HepG2 (cell line): ENCODE data around the gene CCDC192. TPM values are rescaled to one million over a fixed set of nuclear protein-coding genes. Genes with fewer than 3 reads are reported as not detected.

Experiments used
- ARID4A ChIP-seq: sonication (generic); formaldehyde crosslinking; IDR thresholded peaks from 2 replicates; pipeline ENCODE4 v1.5.0; 2020; ENCODE audit warnings: mild to moderate bottlenecking, missing genetic modification reagents, borderline replicate concordance
- ARNTL ChIP-seq: sonication (generic); formaldehyde crosslinking; IDR thresholded peaks from 2 replicates; pipeline ENCODE4 v1.4.0; 2020; ENCODE audit warnings: mild to moderate bottlenecking, missing genetic modification reagents
- ATRX ChIP-seq: sonication (generic); formaldehyde crosslinking; IDR thresholded peaks from 2 replicates; pipeline ENCODE4 v1.4.0; 2020; ENCODE audit warnings: missing genetic modification reagents, borderline replicate concordance
- CEBPG ChIP-seq: IDR thresholded peaks from 2 replicates; pipeline ENCODE4 v1.6.1; 2016
- DR1 ChIP-seq: sonication (generic); formaldehyde crosslinking; IDR thresholded peaks from 2 replicates; pipeline ENCODE4 v1.8.0; 2021; ENCODE audit warnings: mild to moderate bottlenecking, missing genetic modification reagents, inconsistent platforms
- FUBP1 ChIP-seq: sonication (generic); formaldehyde crosslinking; IDR thresholded peaks from 2 replicates; pipeline ENCODE4 v1.5.1; 2020; ENCODE audit warnings: missing genetic modification reagents, mild to moderate bottlenecking, borderline replicate concordance
- GTF3A ChIP-seq: sonication (generic); formaldehyde crosslinking; conservative IDR thresholded peaks from 2 replicates; pipeline ENCODE4 v1.4.0; 2020; ENCODE audit warnings: mild to moderate bottlenecking, missing genetic modification reagents
- HINFP ChIP-seq: sonication (generic); formaldehyde crosslinking; IDR thresholded peaks from 2 replicates; pipeline ENCODE4 v1.4.0; 2020; ENCODE audit warnings: low read depth, mild to moderate bottlenecking, missing genetic modification reagents
- ISL2 ChIP-seq: sonication (generic); formaldehyde crosslinking; IDR thresholded peaks from 2 replicates; pipeline ENCODE4 v1.5.0; 2020; ENCODE audit warnings: missing genetic modification reagents
- MTF1 ChIP-seq: sonication (generic); formaldehyde crosslinking; IDR thresholded peaks from 2 replicates; pipeline ENCODE4 v1.5.0; 2020; ENCODE audit warnings: missing genetic modification reagents
- PCBP2 ChIP-seq: fragments of 200-400 bp; formaldehyde crosslinking; optimal IDR thresholded peaks from 2 replicates; pipeline ENCODE3; 2018; ENCODE audit warnings: low read length, low read depth; ENCODE audit not compliant: poor library complexity, severe bottlenecking
- TEAD2 ChIP-seq: sonication (generic); formaldehyde crosslinking; IDR thresholded peaks from 2 replicates; pipeline ENCODE4 v1.9.0; 2021; ENCODE audit warnings: missing genetic modification reagents
- TERF1 ChIP-seq: sonication (generic); formaldehyde crosslinking; IDR thresholded peaks from 2 replicates; pipeline ENCODE4 v1.8.0; 2022; ENCODE audit warnings: mild to moderate bottlenecking, missing genetic modification reagents, moderate library complexity
- ZC3H4 ChIP-seq: sonication (generic); formaldehyde crosslinking; IDR thresholded peaks from 2 replicates; pipeline ENCODE4 v1.4.0; 2020; ENCODE audit warnings: missing genetic modification reagents, borderline replicate concordance
- ZNF329 ChIP-seq: sonication (generic); formaldehyde crosslinking; IDR thresholded peaks from 2 replicates; pipeline ENCODE4 v1.9.0; 2021; ENCODE audit warnings: low read depth, mild to moderate bottlenecking, missing genetic modification reagents
- ZNF337 ChIP-seq: sonication (generic); formaldehyde crosslinking; IDR thresholded peaks from 2 replicates; pipeline ENCODE4 v1.5.1; 2020; ENCODE audit warnings: missing genetic modification reagents, low read depth, mild to moderate bottlenecking, borderline replicate concordance
- ZNF501 ChIP-seq: sonication (generic); formaldehyde crosslinking; IDR thresholded peaks from 2 replicates; pipeline ENCODE4 v1.5.1; 2020; ENCODE audit warnings: mild to moderate bottlenecking, moderate library complexity, missing genetic modification reagents
- ZNF674 ChIP-seq: sonication (generic); formaldehyde crosslinking; IDR thresholded peaks from 2 replicates; pipeline ENCODE4 v1.5.0; 2020; ENCODE audit warnings: low read depth, mild to moderate bottlenecking, missing genetic modification reagents
- ZNF710 ChIP-seq: sonication (generic); formaldehyde crosslinking; IDR thresholded peaks from 2 replicates; pipeline ENCODE4 v1.5.0; 2020; ENCODE audit warnings: mild to moderate bottlenecking, missing genetic modification reagents, borderline replicate concordance
- ZSCAN22 ChIP-seq: sonication (generic); formaldehyde crosslinking; IDR thresholded peaks from 2 replicates; pipeline ENCODE4 v1.4.0; 2020; ENCODE audit warnings: mild to moderate bottlenecking, missing genetic modification reagents
- polyA plus RNA-seq, 8 experiments: library from polyadenylated mRNA; depleted of rRNA in 3 of 8; stranded (reverse) in 7 of 8; unstranded in 1 of 8; fragments of >200 nt; fragmentation: Illumina TruSeq in 4 of 8; extraction: Trizol in 4 of 8; gene quantifications; 2 replicates each; pipeline versions ENCODE4 v1.2.1 to v1.2.3, GENCODE V29; 2011 to 2016; ENCODE audit warnings: low read depth in 4 of 8, missing spikeins in 1 of 8, mixed read lengths in 1 of 8; ENCODE audit not compliant: insufficient read depth in 1 of 8
- total RNA-seq, 5 experiments: library from RNA; depleted of rRNA; stranded (reverse); fragments of >200 nt; fragmentation: Illumina TruSeq; extraction: Trizol; gene quantifications; 2 replicates each; pipeline ENCODE4 v1.2.3, GENCODE V29; 2016; ENCODE audit warnings: low read depth in 1 of 5

CCDC192 gene
- total and polyA plus RNA-seq, 2 of the 13 experiments (the other 11 are each of a cell fraction or from before 2014, with no cell fraction given): not detected

- TF ChIP-seq ZNF501 (CRISPR knock-in tag) (no peak), FUBP1 (CRISPR knock-in tag) (no peak), HINFP (CRISPR knock-in tag) (no peak), ARID4A (no peak), ATRX (CRISPR knock-in tag) (no peak), ZNF710 (0 out of 2 replicates have a peak, but pooled peaks have one; percentile 42), TEAD2 (no peak), CEBPG (CRISPR knock-in tag) (no peak), ZC3H4 (no peak), PCBP2 (no peak), GTF3A (no peak), ZNF674 (no peak), ZSCAN22 (CRISPR knock-in tag) (no peak), ISL2 (CRISPR knock-in tag) (peak; percentile 65), ZNF329 (no peak), TERF1 (no peak), DR1 (CRISPR knock-in tag) (no peak), ARNTL (no peak), ZNF337 (no peak), MTF1 (no peak)
Observed at GRCh38 chr5:127934791-127935256, 231.6 kb downstream of the CCDC192 start (continued).
